Hepatocyte (in vitro differentiated cells): ENCODE data around the gene GABRA4.

Source experiments
- CTCF ChIP-seq: fragments of 200-600 bp; sonication (generic); IDR thresholded peaks from 2 replicates; pipeline ENCODE4 v1.5.1; 2016; ENCODE audit warnings: antibody characterized with exemption, mild to moderate bottlenecking; ENCODE audit not compliant: poor library complexity
- EZH2 ChIP-seq: fragments of 200-600 bp; sonication (generic); IDR thresholded peaks from 2 replicates; pipeline ENCODE4 v1.6.1; 2016; ENCODE audit warnings: antibody characterized with exemption, mild to moderate bottlenecking, borderline replicate concordance
- EZH2phosphoT487 ChIP-seq: fragments of 200-600 bp; sonication (generic); IDR thresholded peaks from one replicate; pipeline ENCODE4 v1.6.1; 2018; ENCODE audit warnings: antibody characterized with exemption, mild to moderate bottlenecking, low read depth, moderate library complexity; ENCODE audit not compliant: unreplicated experiment, severe bottlenecking

GRCh38 chr4:46908148-46908547 lies 85.2 kb downstream of the GABRA4 start:
- TF ChIP-seq CTCF (no peak), EZH2 (no peak), EZH2phosphoT487 (no peak)
